HEK293 (cell line): ENCODE measurements around the gene EZH2.

Experiments used
- GLI4 ChIP-seq: fragments of 450-650 bp; formaldehyde crosslinking; IDR thresholded peaks from 2 replicates; pipeline ENCODE4 v1.5.1; 2016; ENCODE audit warnings: missing biosample characterization, missing genetic modification characterization
- HOXD13 ChIP-seq: sonication (generic); formaldehyde crosslinking; IDR thresholded peaks from 2 replicates; pipeline ENCODE4 v1.8.0; 2022; ENCODE audit warnings: missing genetic modification reagents, borderline replicate concordance
- SP2 ChIP-seq: fragments of 450-650 bp; formaldehyde crosslinking; IDR thresholded peaks from 2 replicates; pipeline ENCODE4 v1.5.1; 2016; ENCODE audit warnings: missing biosample characterization, missing genetic modification characterization
- SP7 ChIP-seq: fragments of 450-650 bp; formaldehyde crosslinking; IDR thresholded peaks from 2 replicates; pipeline ENCODE4 v1.5.1; 2016; ENCODE audit warnings: missing biosample characterization, missing genetic modification characterization
- WT1 ChIP-seq: fragments of 450-650 bp; formaldehyde crosslinking; IDR thresholded peaks from 2 replicates; pipeline ENCODE4 v1.5.1; 2016; ENCODE audit warnings: missing biosample characterization, missing genetic modification characterization
- ZBTB8A ChIP-seq: fragments of 450-650 bp; formaldehyde crosslinking; IDR thresholded peaks from 2 replicates; pipeline ENCODE4 v1.5.1; 2016; ENCODE audit warnings: missing biosample characterization, missing genetic modification characterization
- ZNF223 ChIP-seq: fragments of 450-650 bp; formaldehyde crosslinking; IDR thresholded peaks from 2 replicates; pipeline ENCODE4 v1.5.1; 2016; ENCODE audit warnings: missing biosample characterization, missing genetic modification characterization
- ZNF292 ChIP-seq: fragments of 450-650 bp; formaldehyde crosslinking; IDR thresholded peaks from 2 replicates; pipeline ENCODE4 v1.5.1; 2016; ENCODE audit warnings: low read depth, missing biosample characterization, missing genetic modification characterization, borderline replicate concordance
- ZNF548 ChIP-seq: fragments of 450-650 bp; formaldehyde crosslinking; IDR thresholded peaks from 2 replicates; pipeline ENCODE4 v1.5.1; 2016; ENCODE audit warnings: missing biosample characterization, missing genetic modification characterization
- ZNF549 ChIP-seq: fragments of 450-650 bp; IDR thresholded peaks from 2 replicates; pipeline ENCODE4 v1.5.1; 2018; ENCODE audit warnings: missing biosample characterization, missing genetic modification characterization, mild to moderate bottlenecking, inconsistent platforms, moderate library complexity
- ZNF561 ChIP-seq: fragments of 450-650 bp; IDR thresholded peaks from 2 replicates; pipeline ENCODE4 v1.5.1; 2018; ENCODE audit warnings: missing biosample characterization, missing genetic modification characterization, borderline replicate concordance
- ZSCAN30 ChIP-seq: fragments of 450-650 bp; IDR thresholded peaks from 2 replicates; pipeline ENCODE4 v1.5.1; 2018; ENCODE audit warnings: missing biosample characterization, mild to moderate bottlenecking, missing genetic modification characterization, moderate library complexity
- TF ChIP-seq, protein P1 (sequence below): fragments of 450-650 bp; formaldehyde crosslinking; IDR thresholded peaks from 2 replicates; pipeline ENCODE4 v1.5.1; 2017; ENCODE audit warnings: missing biosample characterization, missing genetic modification characterization
- TF ChIP-seq, protein P2 (sequence below): fragments of 450-650 bp; formaldehyde crosslinking; IDR thresholded peaks from 2 replicates; pipeline ENCODE4 v1.5.1; 2016; ENCODE audit warnings: missing biosample characterization, missing genetic modification characterization
- TF ChIP-seq, protein P3 (sequence below): fragments of 450-650 bp; formaldehyde crosslinking; IDR thresholded peaks from 2 replicates; pipeline ENCODE4 v1.5.1; 2016; ENCODE audit warnings: missing biosample characterization, missing genetic modification characterization
- TF ChIP-seq, protein P4 (sequence below): fragments of 450-650 bp; formaldehyde crosslinking; optimal IDR thresholded peaks from 2 replicates; pipeline ENCODE3; 2016; ENCODE audit warnings: missing biosample characterization, mild to moderate bottlenecking, missing genetic modification characterization
- TF ChIP-seq, protein P5 (sequence below): fragments of 450-650 bp; formaldehyde crosslinking; IDR thresholded peaks from 2 replicates; pipeline ENCODE4 v1.5.1; 2017; ENCODE audit warnings: missing biosample characterization, missing genetic modification characterization
- TF ChIP-seq, protein P6 (sequence below): fragments of 450-650 bp; formaldehyde crosslinking; IDR thresholded peaks from 2 replicates; pipeline ENCODE4 v1.5.1; 2017; ENCODE audit warnings: missing biosample characterization, missing genetic modification characterization
- TF ChIP-seq, protein P7 (sequence below): fragments of 450-650 bp; formaldehyde crosslinking; IDR thresholded peaks from 2 replicates; pipeline ENCODE4 v1.5.1; 2016; ENCODE audit warnings: missing biosample characterization, missing genetic modification characterization

EZH2 gene

DNA sequence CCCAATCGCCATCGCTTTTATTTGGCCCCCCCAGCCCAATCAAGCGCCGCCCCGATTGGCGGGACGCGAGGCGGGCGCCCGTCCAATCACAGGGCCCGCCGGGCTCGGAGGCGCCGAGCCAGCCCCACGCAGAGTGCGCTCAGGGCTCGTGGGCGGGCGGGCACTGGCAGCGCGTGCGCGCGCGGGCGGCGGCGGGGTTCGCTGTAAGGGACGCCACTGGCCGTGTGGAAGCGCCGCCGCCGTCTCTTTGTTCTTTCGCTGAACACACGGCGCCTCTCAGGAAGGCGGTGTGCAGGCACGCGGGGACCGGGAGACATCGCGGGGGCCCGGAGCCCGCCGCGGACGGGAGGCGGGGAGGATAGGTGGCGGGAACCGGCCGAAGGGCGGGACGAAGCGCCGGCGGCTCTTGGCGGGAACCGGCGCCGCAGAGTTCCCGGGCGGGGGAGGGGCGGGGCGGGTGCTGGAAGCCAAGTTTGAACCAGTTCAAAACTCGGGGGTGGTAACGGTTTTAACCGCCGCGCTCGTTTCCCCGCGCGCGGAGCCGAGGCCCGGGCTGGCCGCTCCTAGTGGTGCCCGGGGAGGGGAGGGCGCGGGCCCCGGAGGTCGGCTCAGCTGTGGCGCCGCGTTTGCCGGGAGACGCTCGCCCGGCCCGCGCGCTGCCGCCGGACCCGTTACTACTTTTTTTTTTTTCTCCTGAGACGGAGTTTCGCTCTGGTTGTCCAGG, 370 bp upstream of the EZH2 start (continued):
- TF ChIP-seq, protein P1, sequence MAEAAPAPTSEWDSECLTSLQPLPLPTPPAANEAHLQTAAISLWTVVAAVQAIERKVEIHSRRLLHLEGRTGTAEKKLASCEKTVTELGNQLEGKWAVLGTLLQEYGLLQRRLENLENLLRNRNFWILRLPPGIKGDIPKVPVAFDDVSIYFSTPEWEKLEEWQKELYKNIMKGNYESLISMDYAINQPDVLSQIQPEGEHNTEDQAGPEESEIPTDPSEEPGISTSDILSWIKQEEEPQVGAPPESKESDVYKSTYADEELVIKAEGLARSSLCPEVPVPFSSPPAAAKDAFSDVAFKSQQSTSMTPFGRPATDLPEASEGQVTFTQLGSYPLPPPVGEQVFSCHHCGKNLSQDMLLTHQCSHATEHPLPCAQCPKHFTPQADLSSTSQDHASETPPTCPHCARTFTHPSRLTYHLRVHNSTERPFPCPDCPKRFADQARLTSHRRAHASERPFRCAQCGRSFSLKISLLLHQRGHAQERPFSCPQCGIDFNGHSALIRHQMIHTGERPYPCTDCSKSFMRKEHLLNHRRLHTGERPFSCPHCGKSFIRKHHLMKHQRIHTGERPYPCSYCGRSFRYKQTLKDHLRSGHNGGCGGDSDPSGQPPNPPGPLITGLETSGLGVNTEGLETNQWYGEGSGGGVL = peak; percentile 76
- TF ChIP-seq ZNF561 (tag by site-specific recombination) (peak; percentile 63; the same call in 1 of the 2 replicates), SP7 (tag by site-specific recombination) (peak; percentile 86), ZNF549 (0 out of 2 replicates have a peak, but pooled peaks have one; percentile 5), ZNF292 (tag by site-specific recombination) (no peak), HOXD13 (CRISPR knock-in tag) (no peak; the same call in 1 of the 2 replicates), WT1 (tag by site-specific recombination) (peak; percentile 56; the same call in 1 of the 2 replicates), ZNF223 (tag by site-specific recombination) (no peak), SP2 (tag by site-specific recombination) (peak; percentile 79), ZNF548 (tag by site-specific recombination) (no peak), GLI4 (tag by site-specific recombination) (0 out of 2 replicates have a peak, but pooled peaks have one; percentile 29), ZBTB8A (tag by site-specific recombination) (peak; percentile 97), ZSCAN30 (peak; percentile 77)
- TF ChIP-seq, protein P2, sequence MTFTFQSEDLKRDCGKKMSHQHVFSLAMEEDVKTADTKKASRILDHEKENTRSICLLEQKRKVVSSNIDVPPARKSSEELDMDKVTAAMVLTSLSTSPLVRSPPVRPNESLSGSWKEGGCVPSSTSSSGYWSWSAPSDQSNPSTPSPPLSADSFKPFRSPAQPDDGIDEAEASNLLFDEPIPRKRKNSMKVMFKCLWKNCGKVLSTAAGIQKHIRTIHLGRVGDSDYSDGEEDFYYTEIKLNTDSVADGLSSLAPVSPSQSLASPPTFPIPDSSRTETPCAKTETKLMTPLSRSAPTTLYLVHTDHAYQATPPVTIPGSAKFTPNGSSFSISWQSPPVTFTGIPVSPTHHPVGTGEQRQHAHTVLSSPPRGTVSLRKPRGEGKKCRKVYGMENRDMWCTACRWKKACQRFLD (tag by site-specific recombination) = no peak
- TF ChIP-seq, protein P3, sequence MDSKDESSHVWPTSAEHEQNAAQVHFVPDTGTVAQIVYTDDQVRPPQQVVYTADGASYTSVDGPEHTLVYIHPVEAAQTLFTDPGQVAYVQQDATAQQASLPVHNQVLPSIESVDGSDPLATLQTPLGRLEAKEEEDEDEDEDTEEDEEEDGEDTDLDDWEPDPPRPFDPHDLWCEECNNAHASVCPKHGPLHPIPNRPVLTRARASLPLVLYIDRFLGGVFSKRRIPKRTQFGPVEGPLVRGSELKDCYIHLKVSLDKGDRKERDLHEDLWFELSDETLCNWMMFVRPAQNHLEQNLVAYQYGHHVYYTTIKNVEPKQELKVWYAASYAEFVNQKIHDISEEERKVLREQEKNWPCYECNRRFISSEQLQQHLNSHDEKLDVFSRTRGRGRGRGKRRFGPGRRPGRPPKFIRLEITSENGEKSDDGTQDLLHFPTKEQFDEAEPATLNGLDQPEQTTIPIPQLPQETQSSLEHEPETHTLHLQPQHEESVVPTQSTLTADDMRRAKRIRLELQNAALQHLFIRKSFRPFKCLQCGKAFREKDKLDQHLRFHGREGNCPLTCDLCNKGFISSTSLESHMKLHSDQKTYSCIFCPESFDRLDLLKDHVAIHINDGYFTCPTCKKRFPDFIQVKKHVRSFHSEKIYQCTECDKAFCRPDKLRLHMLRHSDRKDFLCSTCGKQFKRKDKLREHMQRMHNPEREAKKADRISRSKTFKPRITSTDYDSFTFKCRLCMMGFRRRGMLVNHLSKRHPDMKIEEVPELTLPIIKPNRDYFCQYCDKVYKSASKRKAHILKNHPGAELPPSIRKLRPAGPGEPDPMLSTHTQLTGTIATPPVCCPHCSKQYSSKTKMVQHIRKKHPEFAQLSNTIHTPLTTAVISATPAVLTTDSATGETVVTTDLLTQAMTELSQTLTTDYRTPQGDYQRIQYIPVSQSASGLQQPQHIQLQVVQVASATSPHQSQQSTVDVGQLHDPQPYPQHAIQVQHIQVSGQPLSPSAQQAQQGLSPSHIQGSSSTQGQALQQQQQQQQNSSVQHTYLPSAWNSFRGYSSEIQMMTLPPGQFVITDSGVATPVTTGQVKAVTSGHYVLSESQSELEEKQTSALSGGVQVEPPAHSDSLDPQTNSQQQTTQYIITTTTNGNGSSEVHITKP = peak; percentile 38; the same call in 1 of the 2 replicates
- TF ChIP-seq, protein P4, sequence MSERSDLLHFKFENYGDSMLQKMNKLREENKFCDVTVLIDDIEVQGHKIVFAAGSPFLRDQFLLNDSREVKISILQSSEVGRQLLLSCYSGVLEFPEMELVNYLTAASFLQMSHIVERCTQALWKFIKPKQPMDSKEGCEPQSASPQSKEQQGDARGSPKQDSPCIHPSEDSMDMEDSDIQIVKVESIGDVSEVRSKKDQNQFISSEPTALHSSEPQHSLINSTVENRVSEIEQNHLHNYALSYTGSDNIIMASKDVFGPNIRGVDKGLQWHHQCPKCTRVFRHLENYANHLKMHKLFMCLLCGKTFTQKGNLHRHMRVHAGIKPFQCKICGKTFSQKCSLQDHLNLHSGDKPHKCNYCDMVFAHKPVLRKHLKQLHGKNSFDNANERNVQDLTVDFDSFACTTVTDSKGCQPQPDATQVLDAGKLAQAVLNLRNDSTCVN (tag by site-specific recombination) = peak; percentile 90
- TF ChIP-seq, protein P5, sequence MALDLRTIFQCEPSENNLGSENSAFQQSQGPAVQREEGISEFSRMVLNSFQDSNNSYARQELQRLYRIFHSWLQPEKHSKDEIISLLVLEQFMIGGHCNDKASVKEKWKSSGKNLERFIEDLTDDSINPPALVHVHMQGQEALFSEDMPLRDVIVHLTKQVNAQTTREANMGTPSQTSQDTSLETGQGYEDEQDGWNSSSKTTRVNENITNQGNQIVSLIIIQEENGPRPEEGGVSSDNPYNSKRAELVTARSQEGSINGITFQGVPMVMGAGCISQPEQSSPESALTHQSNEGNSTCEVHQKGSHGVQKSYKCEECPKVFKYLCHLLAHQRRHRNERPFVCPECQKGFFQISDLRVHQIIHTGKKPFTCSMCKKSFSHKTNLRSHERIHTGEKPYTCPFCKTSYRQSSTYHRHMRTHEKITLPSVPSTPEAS (tag by site-specific recombination) = peak; percentile 83
- TF ChIP-seq, protein P6, sequence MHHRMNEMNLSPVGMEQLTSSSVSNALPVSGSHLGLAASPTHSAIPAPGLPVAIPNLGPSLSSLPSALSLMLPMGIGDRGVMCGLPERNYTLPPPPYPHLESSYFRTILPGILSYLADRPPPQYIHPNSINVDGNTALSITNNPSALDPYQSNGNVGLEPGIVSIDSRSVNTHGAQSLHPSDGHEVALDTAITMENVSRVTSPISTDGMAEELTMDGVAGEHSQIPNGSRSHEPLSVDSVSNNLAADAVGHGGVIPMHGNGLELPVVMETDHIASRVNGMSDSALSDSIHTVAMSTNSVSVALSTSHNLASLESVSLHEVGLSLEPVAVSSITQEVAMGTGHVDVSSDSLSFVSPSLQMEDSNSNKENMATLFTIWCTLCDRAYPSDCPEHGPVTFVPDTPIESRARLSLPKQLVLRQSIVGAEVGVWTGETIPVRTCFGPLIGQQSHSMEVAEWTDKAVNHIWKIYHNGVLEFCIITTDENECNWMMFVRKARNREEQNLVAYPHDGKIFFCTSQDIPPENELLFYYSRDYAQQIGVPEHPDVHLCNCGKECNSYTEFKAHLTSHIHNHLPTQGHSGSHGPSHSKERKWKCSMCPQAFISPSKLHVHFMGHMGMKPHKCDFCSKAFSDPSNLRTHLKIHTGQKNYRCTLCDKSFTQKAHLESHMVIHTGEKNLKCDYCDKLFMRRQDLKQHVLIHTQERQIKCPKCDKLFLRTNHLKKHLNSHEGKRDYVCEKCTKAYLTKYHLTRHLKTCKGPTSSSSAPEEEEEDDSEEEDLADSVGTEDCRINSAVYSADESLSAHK = peak; percentile 28; the same call in 1 of the 2 replicates
- TF ChIP-seq, protein P7, sequence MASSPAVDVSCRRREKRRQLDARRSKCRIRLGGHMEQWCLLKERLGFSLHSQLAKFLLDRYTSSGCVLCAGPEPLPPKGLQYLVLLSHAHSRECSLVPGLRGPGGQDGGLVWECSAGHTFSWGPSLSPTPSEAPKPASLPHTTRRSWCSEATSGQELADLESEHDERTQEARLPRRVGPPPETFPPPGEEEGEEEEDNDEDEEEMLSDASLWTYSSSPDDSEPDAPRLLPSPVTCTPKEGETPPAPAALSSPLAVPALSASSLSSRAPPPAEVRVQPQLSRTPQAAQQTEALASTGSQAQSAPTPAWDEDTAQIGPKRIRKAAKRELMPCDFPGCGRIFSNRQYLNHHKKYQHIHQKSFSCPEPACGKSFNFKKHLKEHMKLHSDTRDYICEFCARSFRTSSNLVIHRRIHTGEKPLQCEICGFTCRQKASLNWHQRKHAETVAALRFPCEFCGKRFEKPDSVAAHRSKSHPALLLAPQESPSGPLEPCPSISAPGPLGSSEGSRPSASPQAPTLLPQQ (tag by site-specific recombination) = peak; percentile 90
- TF ChIP-seq, all 188 proteins: peak for 66
